ENCODE data around the gene CUEDC1.

GRCh38 chr17:57861000-57861789, 94.0 kb downstream of the CUEDC1 start:
- no peak for TF ChIP-seq CTCF (conservative IDR thresholded peaks at IDR 0.05 in 1 of 2, IDR thresholded peaks at IDR 0.05 in 1 of 2; ENCODE audit: extremely low read depth in 1 of 2, insufficient read depth in 1 of 2, low read depth in 1 of 2, low read length in 2 of 2)
- TF ChIP-seq EZH2 (IDR thresholded peaks at IDR 0.05; ENCODE audit: borderline replicate concordance, low read length), result no peak
